ENCODE data around the gene RNF168. TPM values are rescaled to one million over a fixed set of nuclear protein-coding genes. Genes with fewer than 3 reads are reported as not detected.
A peak's percentile ranks its signal among the peaks of the same experiment; 100 is the strongest.

Gene RNF168
- polyA plus RNA-seq, 2 of the 4 experiments (the other 2 are of a cell fraction), result 3.8 to 5.9 TPM

DNA sequence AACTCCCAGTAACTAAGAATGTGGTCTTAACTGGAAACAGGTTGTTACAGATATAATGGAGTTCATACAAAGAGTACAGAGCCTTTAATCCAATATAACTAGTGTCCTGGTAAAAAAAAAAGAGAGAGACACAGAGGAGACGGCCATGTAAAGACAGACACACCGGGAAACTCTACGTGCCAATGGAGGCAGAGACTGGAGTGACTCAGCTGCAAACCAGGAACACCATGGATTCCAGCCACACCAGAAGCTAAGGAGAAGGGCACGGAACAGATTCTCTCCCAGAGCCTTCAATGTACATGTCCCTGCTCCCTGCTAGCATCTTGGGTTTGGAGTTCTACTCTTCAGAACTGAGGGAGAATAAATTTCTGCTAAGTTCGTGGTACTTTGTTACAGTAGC, 4.5 kb downstream of the RNF168 start:
- peaks cover 16% of the 10 kb centered on the region for H3K4me1 ChIP-seq
- H3K27ac ChIP-seq, result peak overlapping the region; percentile 3 to 44; a peak in 1 of 6 replicates
- FAIRE-seq (no peak), DNase-seq (ENCODE audit: low read depth in 1 of 2, low spot score in 1 of 2) (no peak), ATAC-seq (no peak)
- TF ChIP-seq ATOH8 (CRISPR knock-in tag; IDR thresholded peaks at IDR 0.05; ENCODE audit: low read depth) (no peak), SMC3 (IDR thresholded peaks at IDR 0.05) (no peak), HEYL (CRISPR knock-in tag; IDR thresholded peaks at IDR 0.05) (no peak), NR3C1 (IDR thresholded peaks at IDR 0.05) (no peak), EHF (CRISPR knock-in tag; IDR thresholded peaks at IDR 0.05) (no peak), RARB (CRISPR knock-in tag; IDR thresholded peaks at IDR 0.05) (no peak), NPAS2 (CRISPR knock-in tag; IDR thresholded peaks at IDR 0.05; ENCODE audit: borderline replicate concordance) (no peak), HOXB13 (CRISPR knock-in tag; IDR thresholded peaks at IDR 0.05; ENCODE audit: low read depth) (no peak), ELK1 (IDR thresholded peaks at IDR 0.05; ENCODE audit: low read depth, low read length) (no peak)
- H3K4me2 ChIP-seq, result peak overlapping the region; percentile 89
- H3K4me3 ChIP-seq, result no peak overlapping the region
- ChIA-PET CTCF (interaction anchor here (1.1 kb wide), 1 partner anchor 29 kb away, joined by 4 read pairs; no protein-coding TSS in a partner anchor), POLR2A (no interaction called here)
- no peaks in the 10 kb centered on the region for H3K9me3 ChIP-seq
- WGBS (ENCODE audit: missing lambda C conversion rate), result 42% methylated on average over 5 of the region's 5 CpGs

GRCh38 chr3:196498297-196498696, 5.3 kb downstream of the RNF168 start:
- no peak for FAIRE-seq
- Histone ChIP-seq H3K9me3 (no peaks in the 10 kb centered on the region), H3K4me2 (no peak overlapping the region), H3K4me1 (peaks cover 14% of the 10 kb centered on the region), H3K27ac (no peak overlapping the region), H3K4me3 (no peak overlapping the region)
- TF ChIP-seq BCL3 (IDR thresholded peaks at IDR 0.05) (no peak), CEBPB (IDR thresholded peaks at IDR 0.05) (0 out of 4 replicates have a peak, but pooled peaks of 1 of the 2 experiments have one; percentile 20), JUN (IDR thresholded peaks at IDR 0.05) (no peak), GATA3 (IDR thresholded peaks at IDR 0.05; ENCODE audit: borderline replicate concordance) (no peak), FOXS1 (CRISPR knock-in tag; IDR thresholded peaks at IDR 0.05) (no peak)
- DNase-seq (ENCODE audit: low read depth in 1 of 2, low spot score in 1 of 2), result no peak
- no peak for ATAC-seq
- ChIA-PET POLR2A (no interaction called here), CTCF (no interaction called here)
- 93% methylated on average over 8 of the region's 8 CpGs for WGBS (ENCODE audit: missing lambda C conversion rate)

- DNase-seq (ENCODE audit: low read depth in 1 of 2, low spot score in 1 of 2) (no peak), FAIRE-seq (no peak), ATAC-seq (no peak)
- POLR2A ChIA-PET, result no interaction called here
- 87% methylated on average over 4 of the region's 4 CpGs for WGBS (ENCODE audit: missing lambda C conversion rate)
- Histone ChIP-seq H3K4me3 (no peak overlapping the region), H3K4me2 (no peak overlapping the region), H3K27ac (no peak overlapping the region), H3K9me3 (no peaks in the 10 kb centered on the region), H3K4me1 (peaks cover 14% of the 10 kb centered on the region)
- CTCF ChIA-PET, result no interaction called here
- TF ChIP-seq ELK1 (IDR thresholded peaks at IDR 0.05; ENCODE audit: low read depth, low read length) (no peak), HOXB13 (CRISPR knock-in tag; IDR thresholded peaks at IDR 0.05; ENCODE audit: low read depth) (no peak), RAD21 (conservative IDR thresholded peaks at IDR 0.05 in 1 of 2, IDR thresholded peaks at IDR 0.05 in 1 of 2) (no peak), CTCF (IDR thresholded peaks at IDR 0.05) (no peak), NFE2L2 (conservative IDR thresholded peaks at IDR 0.05; ENCODE audit: low read length) (no peak), PHF8 (IDR thresholded peaks at IDR 0.05; ENCODE audit: borderline replicate concordance, low read depth) (no peak), ZNF302 (CRISPR knock-in tag; IDR thresholded peaks at IDR 0.05) (no peak), BHLHE40 (IDR thresholded peaks at IDR 0.05; ENCODE audit: low read depth, low read length) (no peak), CHD4 (IDR thresholded peaks at IDR 0.05; ENCODE audit: borderline replicate concordance) (no peak), ATOH8 (CRISPR knock-in tag; IDR thresholded peaks at IDR 0.05; ENCODE audit: low read depth) (no peak), SREBF2 (IDR thresholded peaks at IDR 0.05) (no peak), HEYL (CRISPR knock-in tag; IDR thresholded peaks at IDR 0.05) (no peak), JUNB (IDR thresholded peaks at IDR 0.05) (no peak), MAX (IDR thresholded peaks at IDR 0.05) (no peak), FOSL2 (IDR thresholded peaks at IDR 0.05) (no peak), FOSL2 (CRISPR knock-in tag; IDR thresholded peaks at IDR 0.05) (no peak)
Measured at GRCh38 chr3:196496183-196496582, 7.4 kb downstream of the RNF168 start.
